Bronchial epithelial cell (primary cell): ENCODE data around the gene SPDYE1. TPM values are rescaled to one million over a fixed set of nuclear protein-coding genes. Genes with fewer than 3 reads are reported as not detected.
"Not testable (repeated sequence)": the region's sequence is repeated elsewhere in the genome, so short reads cannot be mapped to it uniquely, and the experiment has no call there.

ENCODE experiments used
- DNase-seq: peaks from one replicate; pipeline ENCODE4 v3.0.0-alpha.2; 2010; ENCODE audit warnings: low read depth
- FAIRE-seq: peaks from 2 replicates; lab custom pipeline; 2011; peaks lifted over from hg19 to GRCh38; lab: Jason Lieb, UNC
- H3K27me3 ChIP-seq: 2 replicates; pipeline ENCODE4 v1.5.1; 2011; ENCODE audit warnings: low read length; ENCODE audit not compliant: control insufficient read depth, insufficient read depth
- H3K36me3 ChIP-seq: 2 replicates; pipeline ENCODE4 v1.5.1; 2011; ENCODE audit warnings: low read length; ENCODE audit not compliant: control insufficient read depth, insufficient read depth
- H3K4me3 ChIP-seq: 2 replicates; pipeline ENCODE4 v1.5.1; 2011; ENCODE audit warnings: mild to moderate bottlenecking, low read depth, low read length, control low read depth
- CTCF ChIP-seq: IDR thresholded peaks from 2 replicates; pipeline ENCODE4 v1.5.1; 2011; ENCODE audit warnings: mild to moderate bottlenecking, moderate library complexity, low read length, control low read depth, inconsistent platforms; ENCODE audit not compliant: insufficient read depth, severe bottlenecking
- total RNA-seq: library from RNA; depleted of rRNA; stranded (reverse); fragments of >200 nt; gene quantifications from 2 replicates; pipeline ENCODE4 v1.2.1, GENCODE V29; 2014

The SPDYE1 gene
- not detected in 2 replicates for total RNA-seq

- H3K36me3 ChIP-seq, H3K27me3 ChIP-seq, DNase-seq, FAIRE-seq, H3K4me3 ChIP-seq: not testable (repeated sequence)
Measured at GRCh38 chr7:43997532-43997931, at the start of gene SPDYE1. TSS of gene SPDYE1 (plus strand) at chr7:43997897. CDS start at chr7:43999950, 2,053 bp downstream.

- no peak for TF ChIP-seq CTCF
- H3K36me3 ChIP-seq: no peaks in the 10 kb centered on the region
- no peak for FAIRE-seq
Measured at GRCh38 chr7:43952028-43952427, 45.7 kb upstream of the SPDYE1 start.

GRCh38 chr7:43953071-43953470 is 44.6 kb upstream of the SPDYE1 start:
- Histone ChIP-seq H3K36me3 (no peaks in the 10 kb centered on the region), H3K27me3 (no peaks in the 10 kb centered on the region), H3K4me3 (no peak overlapping the region)
- no peak for DNase-seq
- FAIRE-seq: no peak
- TF ChIP-seq CTCF: no peak

More at GRCh38 chr7:43952028-43952427, 45.7 kb upstream of the SPDYE1 start:
- Histone ChIP-seq H3K4me3 (no peak overlapping the region), H3K27me3 (no peaks in the 10 kb centered on the region)
- DNase-seq: no peak

- Histone ChIP-seq H3K4me3 (no peak overlapping the region), H3K36me3 (no peaks in the 10 kb centered on the region), H3K27me3 (no peaks in the 10 kb centered on the region)
- TF ChIP-seq CTCF: peak; percentile 52
- DNase-seq (peak; percentile 50), FAIRE-seq (peak; percentile 7)
Measured at GRCh38 chr7:43954524-43955228, 43.0 kb upstream of the SPDYE1 start.

GRCh38 chr7:43956027-43956426 is 41.7 kb upstream of the SPDYE1 start:
- H3K4me3 ChIP-seq: no peak overlapping the region
- H3K36me3 ChIP-seq: no peaks in the 10 kb centered on the region
- FAIRE-seq (no peak), DNase-seq (no peak)
- no peak for TF ChIP-seq CTCF
- no peaks in the 10 kb centered on the region for H3K27me3 ChIP-seq

- no peak overlapping the region for H3K4me3 ChIP-seq
- DNase-seq: no peak
- H3K27me3 ChIP-seq: no peaks in the 10 kb centered on the region
- no peak for TF ChIP-seq CTCF
- FAIRE-seq: no peak
- no peaks in the 10 kb centered on the region for H3K36me3 ChIP-seq
Measured at GRCh38 chr7:43960933-43961332, 36.8 kb upstream of the SPDYE1 start.

GRCh38 chr7:43966392-43966791 is 31.3 kb upstream of the SPDYE1 start:
- not testable (repeated sequence) for H3K4me3 ChIP-seq, FAIRE-seq

GRCh38 chr7:43968172-43969040 is 29.3 kb upstream of the SPDYE1 start:
- H3K4me3 ChIP-seq, FAIRE-seq, H3K36me3 ChIP-seq, DNase-seq, H3K27me3 ChIP-seq: not testable (repeated sequence)

More at GRCh38 chr7:43966392-43966791, 31.3 kb upstream of the SPDYE1 start:
- DNase-seq, H3K27me3 ChIP-seq, H3K36me3 ChIP-seq: not testable (repeated sequence)

- not testable (repeated sequence) for H3K27me3 ChIP-seq, FAIRE-seq, H3K36me3 ChIP-seq, DNase-seq, H3K4me3 ChIP-seq
Measured at GRCh38 chr7:43969586-43969985, 28.1 kb upstream of the SPDYE1 start.
